K562 (cell line): ENCODE results near the gene COX4I2. TPM values are rescaled to one million over a fixed set of nuclear protein-coding genes. Genes with fewer than 3 reads are reported as not detected.

Experiments
- BCL6 ChIP-seq: fragments of 250-450 bp; sonication (Bioruptor Pico); IDR thresholded peaks from 2 replicates; pipeline ENCODE4 v1.4.0; 2020
- CAMTA2 ChIP-seq: fragments of 250-450 bp; sonication (Bioruptor Pico); conservative IDR thresholded peaks from 2 replicates; pipeline ENCODE4 v1.5.1; 2022
- CREBBP ChIP-seq: IDR thresholded peaks from one replicate; pipeline ENCODE4 v1.6.1; 2012; ENCODE audit warnings: low read depth, mild to moderate bottlenecking, control low read depth, inconsistent platforms, low read length
- FOXM1 ChIP-seq, 2 experiments: fragments of 450-650 bp in 1 of 2; sonication (generic) in 1 of 2; formaldehyde crosslinking in 1 of 2; IDR thresholded peaks; 2 replicates each; pipeline versions ENCODE4 v1.6.1 to v1.9.0; 2017 to 2022; ENCODE audit warnings: low read depth in 2 of 2, mild to moderate bottlenecking in 2 of 2, missing genetic modification reagents in 1 of 2, moderate library complexity in 1 of 2
- NR3C1 ChIP-seq: sonication (generic); formaldehyde crosslinking; IDR thresholded peaks from 2 replicates; pipeline ENCODE4 v1.8.1; 2022; ENCODE audit warnings: missing genetic modification reagents
- RBM34 ChIP-seq: fragments of 200-400 bp; formaldehyde crosslinking; IDR thresholded peaks from 2 replicates; pipeline ENCODE4 v1.6.1; 2018; ENCODE audit warnings: low read length, borderline replicate concordance; ENCODE audit not compliant: insufficient read depth
- SMARCA5 ChIP-seq: fragments of 450-650 bp; IDR thresholded peaks from 2 replicates; pipeline ENCODE4 v1.6.1; 2016
- TAF9B ChIP-seq: fragments of 450-650 bp; IDR thresholded peaks from 2 replicates; pipeline ENCODE4 v1.6.1; 2018; ENCODE audit warnings: mild to moderate bottlenecking; ENCODE audit not compliant: partially characterized antibody
- TGIF2 ChIP-seq: sonication (generic); formaldehyde crosslinking; IDR thresholded peaks from 2 replicates; pipeline ENCODE4 v1.8.1; 2022; ENCODE audit warnings: mild to moderate bottlenecking, missing genetic modification reagents, moderate library complexity
- U2AF2 ChIP-seq: fragments of 200-400 bp; formaldehyde crosslinking; optimal IDR thresholded peaks from 2 replicates; pipeline ENCODE3; 2017; ENCODE audit warnings: low read depth, mild to moderate bottlenecking, low read length
- ZFPM2 ChIP-seq: fragments of 250-450 bp; sonication (Bioruptor Pico); IDR thresholded peaks from 2 replicates; pipeline ENCODE4 v1.5.1; 2022; ENCODE audit warnings: mild to moderate bottlenecking
- ZNF12 ChIP-seq: sonication (generic); formaldehyde crosslinking; IDR thresholded peaks from 2 replicates; pipeline ENCODE4 v1.4.0; 2020; ENCODE audit warnings: mild to moderate bottlenecking, missing genetic modification reagents
- ZNF551 ChIP-seq: fragments of 250-450 bp; sonication (Bioruptor Pico); IDR thresholded peaks from 2 replicates; pipeline ENCODE4 v1.5.0; 2021; ENCODE audit warnings: mild to moderate bottlenecking, moderate library complexity
- ZNF589 ChIP-seq: fragments of 200-800 bp; sonication (Bioruptor generic); IDR thresholded peaks from 2 replicates; pipeline ENCODE4 v1.6.1; 2016; ENCODE audit warnings: low read depth, missing genetic modification characterization, missing compliant biosample characterization
- ZNF699 ChIP-seq: fragments of 250-450 bp; sonication (Bioruptor Pico); IDR thresholded peaks from 2 replicates; pipeline ENCODE4 v1.8.0; 2021; ENCODE audit warnings: mild to moderate bottlenecking, moderate library complexity; ENCODE audit not compliant: insufficient replicate concordance
- ZNF764 ChIP-seq: fragments of 250-450 bp; sonication (Bioruptor Pico); IDR thresholded peaks from 2 replicates; pipeline ENCODE4 v1.4.0; 2020; ENCODE audit warnings: low read depth, mild to moderate bottlenecking, moderate library complexity
- polyA plus RNA-seq, 8 experiments: library from polyadenylated mRNA; depleted of rRNA in 4 of 8; stranded (reverse) in 5 of 8; unstranded in 3 of 8; fragments of >200 nt; fragmentation: Nextera tagmentation in 2 of 8; fragmentation: Illumina TruSeq in 1 of 8; extraction: Ambion mirVana in 2 of 8; extraction: Trizol in 1 of 8; gene quantifications; 2 replicates each; pipeline versions ENCODE4 v1.2.1 to v1.2.3, GENCODE V29; 2011 to 2014; ENCODE audit warnings: inconsistent platforms in 1 of 8, missing spikeins in 1 of 8
- total RNA-seq, 7 experiments: library from RNA; depleted of rRNA in 6 of 7; stranded (reverse); fragments of >200 nt in 6 of 7; fragmentation: Illumina TruSeq in 2 of 7; extraction: Trizol in 2 of 7; gene quantifications; 2 replicates each; pipeline versions ENCODE4 v1.2.1 to v1.2.3, GENCODE V29; 2011 to 2021; ENCODE audit warnings: low replicate concordance in 1 of 7
- TF ChIP-seq, protein P1 (sequence below): fragments of 450-650 bp; formaldehyde crosslinking; IDR thresholded peaks from 2 replicates; pipeline ENCODE4 v1.4.0; 2020; ENCODE audit warnings: mild to moderate bottlenecking
- TF ChIP-seq, protein P2 (sequence below): fragments of 250-450 bp; sonication (Bioruptor Pico); IDR thresholded peaks from 2 replicates; pipeline ENCODE4 v1.5.0; 2021
- TF ChIP-seq, protein P3 (sequence below): fragments of 450-650 bp; conservative IDR thresholded peaks from 2 replicates; pipeline ENCODE4 v1.6.1; 2016; ENCODE audit warnings: missing genetic modification characterization, low read depth, mild to moderate bottlenecking, missing compliant biosample characterization, moderate library complexity
- TF ChIP-seq, protein P4 (sequence below): fragments of 450-650 bp; IDR thresholded peaks from 2 replicates; pipeline ENCODE4 v1.6.1; 2016; ENCODE audit warnings: missing biosample characterization, missing genetic modification characterization
- TF ChIP-seq, protein P5 (sequence below): fragments of 250-450 bp; sonication (Bioruptor Pico); IDR thresholded peaks from 2 replicates; pipeline ENCODE4 v1.5.1; 2021; ENCODE audit warnings: mild to moderate bottlenecking

The COX4I2 gene
- total and polyA plus RNA-seq, 9 of the 15 experiments (the other 6 are each of a cell fraction or from before 2014, with no cell fraction given), result not detected

DNA sequence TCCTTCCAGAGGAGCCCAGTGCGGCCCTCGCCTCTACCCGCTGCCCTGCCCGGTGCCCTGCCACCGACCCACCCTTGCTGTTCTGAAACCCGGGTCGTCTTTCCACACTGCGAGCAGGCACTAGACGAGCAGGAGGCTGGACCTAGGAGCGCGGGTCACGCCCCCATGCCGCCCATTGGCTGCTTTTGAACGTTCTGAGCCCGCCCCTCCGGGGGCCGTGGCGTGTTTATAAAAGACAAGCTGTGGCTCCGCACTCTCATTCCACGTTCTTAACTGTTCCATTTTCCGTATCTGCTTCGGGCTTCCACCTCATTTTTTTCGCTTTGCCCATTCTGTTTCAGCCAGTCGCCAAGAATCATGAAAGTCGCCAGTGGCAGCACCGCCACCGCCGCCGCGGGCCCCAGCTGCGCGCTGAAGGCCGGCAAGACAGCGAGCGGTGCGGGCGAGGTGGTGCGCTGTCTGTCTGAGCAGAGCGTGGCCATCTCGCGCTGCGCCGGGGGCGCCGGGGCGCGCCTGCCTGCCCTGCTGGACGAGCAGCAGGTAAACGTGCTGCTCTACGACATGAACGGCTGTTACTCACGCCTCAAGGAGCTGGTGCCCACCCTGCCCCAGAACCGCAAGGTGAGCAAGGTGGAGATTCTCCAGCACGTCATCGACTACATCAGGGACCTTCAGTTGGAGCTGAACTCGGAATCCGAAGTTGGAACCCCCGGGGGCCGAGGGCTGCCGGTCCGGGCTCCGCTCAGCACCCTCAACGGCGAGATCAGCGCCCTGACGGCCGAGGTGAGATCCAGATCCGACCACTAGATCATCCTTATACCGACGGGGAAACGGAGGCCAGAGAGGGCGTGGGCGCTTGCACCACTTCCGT, 32.4 kb upstream of the COX4I2 start, which contains the start of gene ID1 (continued):
- TF ChIP-seq, protein P1, sequence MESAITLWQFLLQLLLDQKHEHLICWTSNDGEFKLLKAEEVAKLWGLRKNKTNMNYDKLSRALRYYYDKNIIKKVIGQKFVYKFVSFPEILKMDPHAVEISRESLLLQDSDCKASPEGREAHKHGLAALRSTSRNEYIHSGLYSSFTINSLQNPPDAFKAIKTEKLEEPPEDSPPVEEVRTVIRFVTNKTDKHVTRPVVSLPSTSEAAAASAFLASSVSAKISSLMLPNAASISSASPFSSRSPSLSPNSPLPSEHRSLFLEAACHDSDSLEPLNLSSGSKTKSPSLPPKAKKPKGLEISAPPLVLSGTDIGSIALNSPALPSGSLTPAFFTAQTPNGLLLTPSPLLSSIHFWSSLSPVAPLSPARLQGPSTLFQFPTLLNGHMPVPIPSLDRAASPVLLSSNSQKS (CRISPR knock-in tag), result no peak
- TF ChIP-seq SMARCA5, result no peak
- TF ChIP-seq, protein P2, sequence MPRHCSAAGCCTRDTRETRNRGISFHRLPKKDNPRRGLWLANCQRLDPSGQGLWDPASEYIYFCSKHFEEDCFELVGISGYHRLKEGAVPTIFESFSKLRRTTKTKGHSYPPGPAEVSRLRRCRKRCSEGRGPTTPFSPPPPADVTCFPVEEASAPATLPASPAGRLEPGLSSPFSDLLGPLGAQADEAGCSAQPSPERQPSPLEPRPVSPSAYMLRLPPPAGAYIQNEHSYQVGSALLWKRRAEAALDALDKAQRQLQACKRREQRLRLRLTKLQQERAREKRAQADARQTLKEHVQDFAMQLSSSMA (CRISPR knock-in tag), result no peak
- TF ChIP-seq, protein P3, sequence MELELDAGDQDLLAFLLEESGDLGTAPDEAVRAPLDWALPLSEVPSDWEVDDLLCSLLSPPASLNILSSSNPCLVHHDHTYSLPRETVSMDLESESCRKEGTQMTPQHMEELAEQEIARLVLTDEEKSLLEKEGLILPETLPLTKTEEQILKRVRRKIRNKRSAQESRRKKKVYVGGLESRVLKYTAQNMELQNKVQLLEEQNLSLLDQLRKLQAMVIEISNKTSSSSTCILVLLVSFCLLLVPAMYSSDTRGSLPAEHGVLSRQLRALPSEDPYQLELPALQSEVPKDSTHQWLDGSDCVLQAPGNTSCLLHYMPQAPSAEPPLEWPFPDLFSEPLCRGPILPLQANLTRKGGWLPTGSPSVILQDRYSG, result no peak
- no peak for TF ChIP-seq ZNF551 (CRISPR knock-in tag)
- no peak for TF ChIP-seq BCL6
- peak; percentile 60 for TF ChIP-seq FOXM1 (IDR thresholded peaks at IDR 0.05; ENCODE audit: low read depth)
- no peak for TF ChIP-seq FOXM1 (CRISPR knock-in tag; IDR thresholded peaks at IDR 0.05; ENCODE audit: low read depth)
- TF ChIP-seq ZNF12 (CRISPR knock-in tag), result no peak
- TF ChIP-seq TGIF2 (CRISPR knock-in tag), result peak; percentile 50; the same call in 1 of the 2 replicates
- no peak for TF ChIP-seq ZNF589 (CRISPR knock-in tag)
- TF ChIP-seq CREBBP, result no peak
- TF ChIP-seq RBM34, result no peak
- no peak; the same call in 1 of the 2 replicates for TF ChIP-seq CAMTA2 (CRISPR knock-in tag)
- no peak for TF ChIP-seq ZFPM2 (CRISPR knock-in tag)
- no peak for TF ChIP-seq ZNF764
- TF ChIP-seq NR3C1 (CRISPR knock-in tag), result no peak
- no peak for TF ChIP-seq U2AF2
- TF ChIP-seq TAF9B, result peak; percentile 94
- TF ChIP-seq, protein P4, sequence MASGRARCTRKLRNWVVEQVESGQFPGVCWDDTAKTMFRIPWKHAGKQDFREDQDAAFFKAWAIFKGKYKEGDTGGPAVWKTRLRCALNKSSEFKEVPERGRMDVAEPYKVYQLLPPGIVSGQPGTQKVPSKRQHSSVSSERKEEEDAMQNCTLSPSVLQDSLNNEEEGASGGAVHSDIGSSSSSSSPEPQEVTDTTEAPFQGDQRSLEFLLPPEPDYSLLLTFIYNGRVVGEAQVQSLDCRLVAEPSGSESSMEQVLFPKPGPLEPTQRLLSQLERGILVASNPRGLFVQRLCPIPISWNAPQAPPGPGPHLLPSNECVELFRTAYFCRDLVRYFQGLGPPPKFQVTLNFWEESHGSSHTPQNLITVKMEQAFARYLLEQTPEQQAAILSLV (tag), result no peak
- TF ChIP-seq, protein P5, sequence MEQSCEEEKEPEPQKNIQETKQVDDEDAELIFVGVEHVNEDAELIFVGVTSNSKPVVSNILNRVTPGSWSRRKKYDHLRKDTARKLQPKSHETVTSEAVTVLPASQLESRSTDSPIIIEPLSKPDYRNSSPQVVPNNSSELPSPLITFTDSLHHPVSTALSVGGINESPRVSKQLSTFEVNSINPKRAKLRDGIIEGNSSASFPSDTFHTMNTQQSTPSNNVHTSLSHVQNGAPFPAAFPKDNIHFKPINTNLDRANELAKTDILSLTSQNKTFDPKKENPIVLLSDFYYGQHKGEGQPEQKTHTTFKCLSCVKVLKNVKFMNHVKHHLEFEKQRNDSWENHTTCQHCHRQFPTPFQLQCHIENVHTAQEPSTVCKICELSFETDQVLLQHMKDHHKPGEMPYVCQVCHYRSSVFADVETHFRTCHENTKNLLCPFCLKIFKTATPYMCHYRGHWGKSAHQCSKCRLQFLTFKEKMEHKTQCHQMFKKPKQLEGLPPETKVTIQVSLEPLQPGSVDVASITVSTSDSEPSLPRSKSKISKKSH (CRISPR knock-in tag), result no peak
- no peak for TF ChIP-seq ZNF699 (CRISPR knock-in tag)
